ENCODE measurements around the gene NFKBIA.
"Not testable (repeated sequence)": the region's sequence is repeated elsewhere in the genome, so short reads cannot be mapped to it uniquely, and the experiment has no call there.

Gene NFKBIA

GRCh38 chr14:35407306-35407630 lies 2.7 kb upstream of the NFKBIA start:
- DNase-seq, result peak; percentile 60

GRCh38 chr14:35406506-35407305 lies 2.2 kb upstream of the NFKBIA start:
- peak; percentile 80 for DNase-seq

- no peak for DNase-seq
These were observed 1.5 kb upstream of the NFKBIA start for GRCh38 chr14:35406090-35406489.

GRCh38 chr14:35405304-35405996 lies 901 bp upstream of the NFKBIA start:
- DNase-seq, result peak; percentile 56

- peak; percentile 96 for DNase-seq
These were observed 723 bp downstream of the NFKBIA start for GRCh38 chr14:35403603-35404448.

DNA sequence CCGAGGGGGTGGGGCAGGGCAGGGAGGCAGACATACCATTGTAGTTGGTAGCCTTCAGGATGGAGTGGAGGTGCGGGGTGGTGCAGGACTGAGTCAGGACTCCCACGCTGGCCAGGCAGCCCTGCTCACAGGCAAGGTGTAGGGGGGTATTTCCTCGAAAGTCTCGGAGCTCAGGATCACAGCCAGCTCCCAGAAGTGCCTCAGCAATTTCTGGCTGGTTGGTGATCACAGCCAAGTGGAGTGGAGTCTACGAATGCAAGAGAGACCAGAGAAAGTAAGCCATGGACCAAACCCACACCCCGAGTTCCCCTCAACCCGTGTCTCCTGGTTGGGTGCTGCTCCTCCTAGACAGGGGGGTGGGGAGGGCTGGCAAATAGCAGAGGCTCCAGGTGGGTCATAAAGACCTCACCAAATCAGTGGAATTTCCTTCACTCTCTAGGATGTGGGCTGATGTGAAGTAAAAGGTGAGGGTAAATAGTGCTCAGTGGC lies 1.4 kb downstream of the NFKBIA start:
- no peak for DNase-seq

DNA sequence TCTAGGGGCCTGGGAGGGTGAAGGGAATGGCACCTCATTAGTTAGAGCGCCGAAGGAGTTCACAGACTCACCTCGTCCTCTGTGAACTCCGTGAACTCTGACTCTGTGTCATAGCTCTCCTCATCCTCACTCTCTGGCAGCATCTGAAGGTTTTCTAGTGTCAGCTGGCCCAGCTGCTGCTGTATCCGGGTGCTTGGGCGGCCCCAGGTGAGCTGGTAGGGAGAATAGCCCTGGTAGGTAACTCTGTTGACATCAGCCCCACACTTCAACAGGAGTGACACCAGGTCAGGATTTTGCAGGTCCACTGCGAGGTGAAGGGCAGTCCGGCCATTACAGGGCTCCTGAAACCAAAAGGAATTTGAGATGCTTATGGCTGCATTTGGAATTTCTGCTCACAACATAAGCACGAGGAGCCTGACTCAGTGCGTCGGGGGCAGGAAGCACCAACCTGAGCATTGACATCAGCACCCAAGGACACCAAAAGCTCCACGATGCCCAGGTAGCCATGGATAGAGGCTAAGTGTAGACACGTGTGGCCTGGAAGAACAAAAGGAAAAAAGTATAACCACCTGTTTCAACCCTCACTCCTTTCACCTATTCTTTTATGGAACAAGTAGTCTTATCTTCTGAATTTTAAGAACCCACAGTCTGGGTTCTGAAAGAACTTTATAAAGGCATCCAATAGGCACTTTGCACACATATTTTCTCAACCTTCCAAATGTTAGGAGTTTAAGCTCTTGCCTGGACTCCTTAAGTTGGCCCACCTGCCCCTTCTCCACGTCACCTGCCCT lies 2.0 kb downstream of the NFKBIA start:
- no peak for DNase-seq

- no peak for DNase-seq
These were observed 2.9 kb downstream of the NFKBIA start for GRCh38 chr14:35401422-35402265.

GRCh38 chr14:35400648-35401421 lies 3.7 kb downstream of the NFKBIA start:
- DNase-seq, result no peak

DNA sequence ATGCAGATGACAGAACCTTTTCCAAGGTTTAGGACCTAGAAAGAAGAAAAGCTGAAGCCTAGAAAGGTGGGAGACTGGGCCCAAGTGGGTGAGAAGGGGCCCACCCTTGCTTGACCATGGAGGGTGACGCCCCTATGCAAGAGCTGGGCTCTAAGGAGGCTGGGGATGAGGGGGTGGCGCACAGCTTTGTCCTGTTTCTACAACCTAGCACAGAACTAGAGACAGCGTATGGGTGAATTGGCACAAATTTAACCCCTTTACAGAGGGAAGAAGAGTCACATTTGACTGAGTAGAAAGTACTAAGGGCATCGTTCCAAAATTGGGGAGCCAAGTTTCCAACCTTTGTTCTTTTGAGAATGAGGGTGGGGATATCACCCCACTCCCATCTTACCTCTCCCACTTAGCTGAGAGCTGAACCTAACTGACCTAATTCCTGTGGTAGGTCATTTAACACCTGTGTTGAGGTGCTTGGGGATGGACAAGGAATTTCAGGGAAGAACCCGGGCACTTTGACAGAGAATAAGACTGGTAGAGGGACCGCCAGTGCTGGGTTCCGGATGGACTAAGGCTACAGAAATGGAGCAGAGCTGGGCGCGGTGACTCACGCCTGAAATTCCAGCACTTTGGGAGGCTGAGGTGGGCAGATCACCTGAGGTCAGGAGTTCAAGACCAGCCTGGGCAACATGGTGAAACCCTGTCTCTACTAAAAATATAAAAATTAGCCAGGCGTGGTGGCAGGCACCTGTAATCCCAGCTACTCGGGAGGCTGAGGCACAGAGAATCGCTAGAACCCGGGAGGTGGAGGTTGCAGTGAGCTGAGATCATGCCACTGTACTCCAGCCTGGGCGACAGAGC lies 5.2 kb downstream of the NFKBIA start:
- no peak for DNase-seq

GRCh38 chr14:35398071-35398584 lies 6.4 kb downstream of the NFKBIA start:
- DNase-seq, result no peak

DNA sequence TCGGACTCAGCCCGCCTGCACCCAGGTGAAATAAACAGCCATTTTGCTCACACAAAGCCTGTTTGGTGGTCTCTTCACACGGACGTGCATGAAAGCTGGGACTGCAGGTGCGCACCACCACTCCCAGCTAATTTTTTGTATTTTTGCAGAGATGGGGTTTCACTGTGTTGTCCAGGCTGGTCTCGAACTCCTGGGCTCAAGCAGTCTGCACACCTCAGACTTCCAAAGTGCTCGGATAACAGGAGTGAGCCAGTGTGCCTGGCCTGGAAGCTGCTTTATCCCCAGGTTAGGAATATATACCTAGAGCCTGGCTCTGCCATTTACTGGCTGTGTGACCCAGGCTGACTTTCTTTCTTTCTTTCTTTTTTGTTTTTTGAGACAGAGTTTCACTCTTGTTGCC lies 7.9 kb downstream of the NFKBIA start:
- not testable (repeated sequence) for DNase-seq

- DNase-seq, result no peak
These were observed 9.3 kb downstream of the NFKBIA start for GRCh38 chr14:35395283-35395682.

- no peak for DNase-seq
These were observed 10.1 kb downstream of the NFKBIA start for GRCh38 chr14:35394326-35395013.

DNA sequence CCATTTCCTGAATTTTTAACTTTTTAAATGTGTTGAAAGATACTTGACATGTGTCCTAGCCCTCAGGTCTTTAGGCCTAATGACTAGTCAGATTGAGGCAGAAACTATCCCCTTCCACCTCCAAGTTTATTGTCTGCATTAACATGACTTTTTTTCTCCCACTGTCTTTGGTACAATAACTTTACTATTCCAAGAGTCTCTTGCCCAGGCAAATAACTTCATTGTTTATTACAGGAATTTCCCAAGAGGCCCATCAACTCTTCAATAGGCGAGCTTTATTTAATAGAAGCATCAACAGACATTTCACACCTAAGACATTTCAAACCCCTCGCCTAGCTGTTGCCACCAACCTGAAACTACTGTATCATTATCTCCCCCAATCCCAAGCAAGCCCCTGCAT lies 10.7 kb downstream of the NFKBIA start:
- no peak for DNase-seq

DNA sequence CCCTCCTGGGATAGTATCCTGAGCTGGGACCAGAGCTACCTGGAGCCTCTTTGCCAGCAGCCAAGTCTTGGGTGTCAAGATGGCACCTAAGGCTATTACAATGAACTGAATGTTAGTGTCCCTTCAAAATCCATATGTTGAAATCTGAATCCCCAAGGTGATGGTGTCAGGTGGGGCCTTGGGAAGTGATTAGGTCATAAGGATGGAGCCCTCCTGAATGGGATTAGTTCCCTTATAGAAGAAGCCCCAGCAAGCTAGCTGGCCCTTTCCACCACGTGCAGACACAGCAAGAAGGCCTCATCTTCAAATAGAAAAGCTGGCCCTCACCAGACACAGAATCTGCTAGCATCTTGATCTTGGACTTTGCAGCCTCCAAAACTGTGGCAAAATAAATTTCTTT lies 12.4 kb downstream of the NFKBIA start:
- DNase-seq, result no peak

DNA sequence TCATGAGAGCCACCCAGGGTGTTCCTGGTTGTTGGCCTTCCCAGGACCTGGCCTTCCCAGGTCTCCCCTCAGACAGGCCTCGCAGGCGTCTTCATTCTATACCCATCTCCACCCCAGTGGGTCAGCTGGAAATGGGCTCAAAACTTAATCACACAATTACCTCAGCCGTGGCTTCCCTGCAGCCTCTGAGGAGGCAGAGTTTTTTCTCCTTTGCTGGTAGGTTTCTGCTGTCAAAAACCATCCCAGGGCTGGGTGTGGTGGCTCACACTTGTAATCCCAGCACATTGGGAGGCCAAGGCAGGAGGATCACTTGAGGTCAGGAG lies 13.2 kb downstream of the NFKBIA start:
- DNase-seq, result no peak

DNA sequence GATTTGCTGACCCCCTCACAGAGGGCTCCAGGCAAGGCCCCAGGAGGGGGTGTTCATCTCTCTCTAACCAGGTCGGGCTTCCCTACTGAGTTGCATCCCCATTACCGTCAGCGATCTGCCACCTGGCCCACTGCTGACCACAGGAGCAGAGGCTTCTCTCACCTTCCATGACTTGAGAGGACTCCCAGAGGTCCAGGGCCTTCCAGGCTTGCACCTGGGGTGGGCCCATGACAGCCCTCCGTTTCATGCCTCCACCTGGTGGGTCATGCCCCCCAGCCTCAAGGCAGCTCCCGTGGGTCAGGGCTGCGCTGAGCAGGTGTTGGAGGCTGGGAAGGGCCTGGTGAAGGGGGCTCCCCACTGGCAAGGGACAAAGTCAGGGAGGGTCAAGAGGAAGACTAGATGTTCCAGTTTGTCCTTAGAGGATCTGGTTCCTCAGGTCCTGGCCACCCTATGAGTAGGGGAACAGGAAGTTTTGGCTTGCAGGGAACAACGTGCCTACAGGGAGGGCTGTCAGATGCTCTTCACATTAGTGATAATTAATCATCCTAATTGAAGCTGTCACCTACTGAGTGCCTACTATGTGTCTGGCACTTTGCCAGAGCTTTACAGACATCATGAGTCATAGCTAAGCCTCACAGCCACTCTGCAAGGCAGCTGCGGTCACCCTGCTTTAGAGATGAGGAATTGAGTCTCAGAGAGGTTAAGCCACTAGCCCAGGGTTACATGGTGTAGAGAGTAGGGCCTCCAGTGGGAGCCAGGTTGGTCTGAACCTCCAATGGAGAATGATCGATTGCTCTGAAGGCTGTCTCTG lies 13.8 kb downstream of the NFKBIA start:
- DNase-seq, result peak; percentile 88

Measured in NCI-H510A treated with DMSO at 0.1 percent for 48 hours (cell line).